Suprapubic skin (tissue), 4 donors: Measurements from ENCODE around the gene HEBP1. TPM values are rescaled to one million over a fixed set of nuclear protein-coding genes. Genes with fewer than 3 reads are reported as not detected.

Source experiments
- DNase-seq, 2 donors: peaks; one replicate each; pipeline ENCODE4 v3.0.0-alpha.2; 2019; ENCODE audit warnings: low spot score in 2 of 2
- H3K27ac ChIP-seq: fragments of 200-600 bp; sonication (generic); one replicate; pipeline ENCODE4 v1.5.1; 2019
- H3K27me3 ChIP-seq: fragments of 200-600 bp; sonication (generic); one replicate; pipeline ENCODE4 v1.5.1; 2019
- H3K36me3 ChIP-seq: fragments of 200-600 bp; sonication (generic); one replicate; pipeline ENCODE4 v1.5.1; 2019
- H3K4me1 ChIP-seq: fragments of 200-600 bp; sonication (generic); one replicate; pipeline ENCODE4 v1.5.1; 2019
- H3K4me3 ChIP-seq: fragments of 200-600 bp; sonication (generic); one replicate; pipeline ENCODE4 v1.5.1; 2019; ENCODE audit warnings: mild to moderate bottlenecking
- H3K9me3 ChIP-seq: fragments of 200-600 bp; sonication (generic); one replicate; pipeline ENCODE4 v1.5.1; 2019
- CTCF ChIP-seq, 2 donors: fragments of 200-600 bp in 1 of 2; fragments of 450-650 bp in 1 of 2; sonication (generic) in 1 of 2; IDR thresholded peaks; one replicate each; pipeline ENCODE4 v1.5.1; 2016 to 2019; ENCODE audit warnings: antibody characterized with exemption in 2 of 2, mild to moderate bottlenecking in 1 of 2, moderate library complexity in 1 of 2
- EP300 ChIP-seq: sonication (generic); formaldehyde crosslinking; IDR thresholded peaks from one replicate; pipeline ENCODE4 v1.6.1; 2017; ENCODE audit warnings: antibody characterized with exemption
- POLR2A ChIP-seq, 2 donors: fragments of 450-650 bp; IDR thresholded peaks; one replicate each; pipeline ENCODE4 v1.6.1; 2017; ENCODE audit warnings: antibody characterized with exemption in 2 of 2, mild to moderate bottlenecking in 2 of 2, moderate library complexity in 2 of 2
- POLR2AphosphoS5 ChIP-seq, 3 donors: sonication (generic); formaldehyde crosslinking; IDR thresholded peaks; one replicate each; pipeline ENCODE4 v1.6.1; 2017; ENCODE audit warnings: antibody characterized with exemption in 3 of 3
- WGBS: methylation state at CpG from one replicate; pipeline ENCODE4 v1.1.5; 2018; 5-methylcytosine and 5-hydroxymethylcytosine counted together
- total RNA-seq, 4 donors: library from RNA; depleted of rRNA; stranded (reverse); fragments of >200 nt; gene quantifications; one replicate each; pipeline ENCODE4 v1.1.0, GENCODE V29; 2016

HEBP1 gene
- 10 to 100 TPM; 34.2 to 38.7 (median 36.2) TPM for total RNA-seq

- no peaks in the 10 kb centered on the region for H3K27me3 ChIP-seq
- peak; percentile 97 to 98 for DNase-seq
- H3K4me1 ChIP-seq = peaks cover 50% of the 10 kb centered on the region
- no peaks in the 10 kb centered on the region for H3K36me3 ChIP-seq
- peak within 1 kb of the TSS; percentile 71 for H3K4me3 ChIP-seq
- TF ChIP-seq POLR2A (IDR thresholded peaks at IDR 0.05) (peak in 1 of 2 donors; percentile 67), CTCF (IDR thresholded peaks at IDR 0.05) (no peak), EP300 (no peak), POLR2AphosphoS5 (IDR thresholded peaks at IDR 0.05) (peak in 2 of 3 donors; percentile 18 to 47)
- under 1% methylated on average over 56 of the region's 69 CpGs for WGBS
- peak within 1 kb of the TSS; percentile 95 for H3K27ac ChIP-seq
- no peaks in the 10 kb centered on the region for H3K9me3 ChIP-seq
Measured at GRCh38 chr12:12999959-13000615, at the start of gene HEBP1. TSS of gene HEBP1 (minus strand) at chr12:13000265. CDS start at chr12:13000114, 151 bp downstream.

- Histone ChIP-seq H3K9me3 (no peaks in the 10 kb centered on the region), H3K27ac (no peak overlapping the region), H3K36me3 (no peaks in the 10 kb centered on the region), H3K27me3 (no peaks in the 10 kb centered on the region), H3K4me3 (no peak overlapping the region), H3K4me1 (peaks cover 35% of the 10 kb centered on the region)
- WGBS = 42% methylated on average over 3 of the region's 3 CpGs
- TF ChIP-seq CTCF (IDR thresholded peaks at IDR 0.05) (no peak), EP300 (no peak), POLR2AphosphoS5 (IDR thresholded peaks at IDR 0.05) (no peak), POLR2A (IDR thresholded peaks at IDR 0.05) (no peak)
- DNase-seq = no peak
Measured at GRCh38 chr12:13049816-13050215, 49.8 kb upstream of the HEBP1 start.

DNA sequence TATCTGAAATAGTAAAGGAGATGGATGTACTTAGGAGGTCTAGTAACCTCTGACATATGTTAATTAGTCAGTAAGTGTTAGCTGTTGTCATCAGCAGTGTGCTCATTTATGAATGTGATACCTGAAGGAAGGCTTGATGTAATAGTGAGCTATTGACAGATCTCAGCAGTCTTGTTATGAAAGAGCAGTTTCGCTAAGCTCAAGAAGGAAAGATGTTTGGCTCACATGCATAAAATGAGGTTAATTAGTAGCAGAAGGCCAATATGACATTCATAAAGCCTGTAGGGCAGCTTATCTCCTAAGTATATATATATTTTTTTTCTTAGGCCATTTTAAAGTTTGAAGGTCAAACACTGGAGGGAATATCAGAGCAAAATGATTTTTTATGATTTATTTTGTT lies 46.9 kb upstream of the HEBP1 start:
- 80% methylated on average over 1 of the region's 1 CpG for WGBS
- no peak overlapping the region for H3K27ac ChIP-seq
- DNase-seq = no peak
- no peaks in the 10 kb centered on the region for H3K27me3 ChIP-seq
- H3K36me3 ChIP-seq = no peaks in the 10 kb centered on the region
- H3K4me3 ChIP-seq = no peak overlapping the region
- no peaks in the 10 kb centered on the region for H3K9me3 ChIP-seq
- TF ChIP-seq EP300 (no peak), CTCF (IDR thresholded peaks at IDR 0.05) (no peak), POLR2AphosphoS5 (IDR thresholded peaks at IDR 0.05) (no peak), POLR2A (IDR thresholded peaks at IDR 0.05) (no peak)
- H3K4me1 ChIP-seq = peaks cover 50% of the 10 kb centered on the region

GRCh38 chr12:13045816-13046215 lies 45.8 kb upstream of the HEBP1 start:
- no peaks in the 10 kb centered on the region for H3K36me3 ChIP-seq
- H3K27ac ChIP-seq = no peak overlapping the region
- no peaks in the 10 kb centered on the region for H3K27me3 ChIP-seq
- no peak for DNase-seq
- peaks cover 46% of the 10 kb centered on the region for H3K4me1 ChIP-seq
- H3K9me3 ChIP-seq = no peaks in the 10 kb centered on the region
- 50% methylated on average over 1 of the region's 8 CpGs for WGBS
- no peak overlapping the region for H3K4me3 ChIP-seq
- TF ChIP-seq CTCF (IDR thresholded peaks at IDR 0.05) = no peak
- no peak for TF ChIP-seq EP300
- no peak for TF ChIP-seq POLR2A (IDR thresholded peaks at IDR 0.05)
- no peak for TF ChIP-seq POLR2AphosphoS5 (IDR thresholded peaks at IDR 0.05)

- Histone ChIP-seq H3K27ac (peak overlapping the region; percentile 79), H3K4me3 (peak overlapping the region; percentile 99), H3K4me1 (peaks cover 46% of the 10 kb centered on the region), H3K36me3 (no peaks in the 10 kb centered on the region), H3K9me3 (no peaks in the 10 kb centered on the region), H3K27me3 (no peaks in the 10 kb centered on the region)
- DNase-seq = no peak
- TF ChIP-seq EP300 (no peak), CTCF (IDR thresholded peaks at IDR 0.05) (no peak), POLR2AphosphoS5 (IDR thresholded peaks at IDR 0.05) (no peak), POLR2A (IDR thresholded peaks at IDR 0.05) (no peak)
- 6% methylated on average over 5 of the region's 5 CpGs for WGBS
Measured at GRCh38 chr12:13044906-13045299, 44.8 kb upstream of the HEBP1 start.
